Ishikawa (cell line): ENCODE data around the gene IDI2.

ENCODE experiments used
- EP300 ChIP-seq: IDR thresholded peaks from 2 replicates; pipeline ENCODE4 v1.6.1; 2012; ENCODE audit warnings: borderline replicate concordance
- RAD21 ChIP-seq: IDR thresholded peaks from 2 replicates; pipeline ENCODE4 v1.6.1; 2012; ENCODE audit warnings: low read depth
- TF ChIP-seq, protein P1 (sequence below): IDR thresholded peaks from 2 replicates; pipeline ENCODE4 v1.6.1; 2012

GRCh38 chr10:1011696-1012095 lies 14.0 kb downstream of the IDI2 start:
- TF ChIP-seq EP300 (no peak), RAD21 (no peak)
- TF ChIP-seq, protein P1, sequence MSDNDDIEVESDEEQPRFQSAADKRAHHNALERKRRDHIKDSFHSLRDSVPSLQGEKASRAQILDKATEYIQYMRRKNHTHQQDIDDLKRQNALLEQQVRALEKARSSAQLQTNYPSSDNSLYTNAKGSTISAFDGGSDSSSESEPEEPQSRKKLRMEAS: no peak
